Measurements from ENCODE around the gene TMEM132D.

TMEM132D gene

GRCh38 chr12:129681830-129682229 lies 222.0 kb downstream of the TMEM132D start:
- TF ChIP-seq, protein P1, sequence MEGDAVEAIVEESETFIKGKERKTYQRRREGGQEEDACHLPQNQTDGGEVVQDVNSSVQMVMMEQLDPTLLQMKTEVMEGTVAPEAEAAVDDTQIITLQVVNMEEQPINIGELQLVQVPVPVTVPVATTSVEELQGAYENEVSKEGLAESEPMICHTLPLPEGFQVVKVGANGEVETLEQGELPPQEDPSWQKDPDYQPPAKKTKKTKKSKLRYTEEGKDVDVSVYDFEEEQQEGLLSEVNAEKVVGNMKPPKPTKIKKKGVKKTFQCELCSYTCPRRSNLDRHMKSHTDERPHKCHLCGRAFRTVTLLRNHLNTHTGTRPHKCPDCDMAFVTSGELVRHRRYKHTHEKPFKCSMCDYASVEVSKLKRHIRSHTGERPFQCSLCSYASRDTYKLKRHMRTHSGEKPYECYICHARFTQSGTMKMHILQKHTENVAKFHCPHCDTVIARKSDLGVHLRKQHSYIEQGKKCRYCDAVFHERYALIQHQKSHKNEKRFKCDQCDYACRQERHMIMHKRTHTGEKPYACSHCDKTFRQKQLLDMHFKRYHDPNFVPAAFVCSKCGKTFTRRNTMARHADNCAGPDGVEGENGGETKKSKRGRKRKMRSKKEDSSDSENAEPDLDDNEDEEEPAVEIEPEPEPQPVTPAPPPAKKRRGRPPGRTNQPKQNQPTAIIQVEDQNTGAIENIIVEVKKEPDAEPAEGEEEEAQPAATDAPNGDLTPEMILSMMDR (IDR thresholded peaks at IDR 0.05; ENCODE audit: low read length): no peak
- TF ChIP-seq EZH2 (IDR thresholded peaks at IDR 0.05; ENCODE audit: borderline replicate concordance, low read length): no peak
- no peak overlapping the region for H3K27ac ChIP-seq (ENCODE audit: low read depth, low read length, poor library complexity, severe bottlenecking)
- H3K27me3 ChIP-seq (ENCODE audit: insufficient read depth, low read length): no peaks in the 10 kb centered on the region
- H3K9me3 ChIP-seq (ENCODE audit: low read length): no peaks in the 10 kb centered on the region
- H3K4me3 ChIP-seq (ENCODE audit: low read depth, low read length, poor library complexity, severe bottlenecking): no peak overlapping the region
- H3K9ac ChIP-seq (ENCODE audit: low read length): no peak overlapping the region
- H3K36me3 ChIP-seq (ENCODE audit: insufficient read depth, low read length): no peaks in the 10 kb centered on the region
- no peak overlapping the region for H3K4me2 ChIP-seq (ENCODE audit: low read length)
- H3K79me2 ChIP-seq (ENCODE audit: insufficient read depth, low read length): no peaks in the 10 kb centered on the region
- no peak overlapping the region for H2AFZ ChIP-seq (ENCODE audit: low read length)
- H3F3A ChIP-seq (ENCODE audit: insufficient read depth, low read length): no peaks in the 10 kb centered on the region
- no peaks in the 10 kb centered on the region for H4K20me1 ChIP-seq (ENCODE audit: insufficient read depth, low read length)
- H3K9me2 ChIP-seq (ENCODE audit: low read depth, low read length): no peaks in the 10 kb centered on the region
- no peaks in the 10 kb centered on the region for H3K4me1 ChIP-seq (ENCODE audit: insufficient read depth, low read length, severe bottlenecking)

GRCh38 chr12:129681151-129681550 lies 222.7 kb downstream of the TMEM132D start:
- TF ChIP-seq, protein P1 (IDR thresholded peaks at IDR 0.05; ENCODE audit: low read length): no peak
- no peak for TF ChIP-seq EZH2 (IDR thresholded peaks at IDR 0.05; ENCODE audit: borderline replicate concordance, low read length)
- H2AFZ ChIP-seq (ENCODE audit: low read length): no peak overlapping the region
- H3K4me3 ChIP-seq (ENCODE audit: low read depth, low read length, poor library complexity, severe bottlenecking): no peak overlapping the region
- no peaks in the 10 kb centered on the region for H3K36me3 ChIP-seq (ENCODE audit: insufficient read depth, low read length)
- no peaks in the 10 kb centered on the region for H3K79me2 ChIP-seq (ENCODE audit: insufficient read depth, low read length)
- no peaks in the 10 kb centered on the region for H4K20me1 ChIP-seq (ENCODE audit: insufficient read depth, low read length)
- no peaks in the 10 kb centered on the region for H3F3A ChIP-seq (ENCODE audit: insufficient read depth, low read length)
- H3K9me3 ChIP-seq (ENCODE audit: low read length): no peaks in the 10 kb centered on the region
- H3K4me1 ChIP-seq (ENCODE audit: insufficient read depth, low read length, severe bottlenecking): no peaks in the 10 kb centered on the region
- no peak overlapping the region for H3K4me2 ChIP-seq (ENCODE audit: low read length)
- no peak overlapping the region for H3K27ac ChIP-seq (ENCODE audit: low read depth, low read length, poor library complexity, severe bottlenecking)
- H3K9me2 ChIP-seq (ENCODE audit: low read depth, low read length): no peaks in the 10 kb centered on the region
- no peaks in the 10 kb centered on the region for H3K27me3 ChIP-seq (ENCODE audit: insufficient read depth, low read length)
- H3K9ac ChIP-seq (ENCODE audit: low read length): no peak overlapping the region

DNA sequence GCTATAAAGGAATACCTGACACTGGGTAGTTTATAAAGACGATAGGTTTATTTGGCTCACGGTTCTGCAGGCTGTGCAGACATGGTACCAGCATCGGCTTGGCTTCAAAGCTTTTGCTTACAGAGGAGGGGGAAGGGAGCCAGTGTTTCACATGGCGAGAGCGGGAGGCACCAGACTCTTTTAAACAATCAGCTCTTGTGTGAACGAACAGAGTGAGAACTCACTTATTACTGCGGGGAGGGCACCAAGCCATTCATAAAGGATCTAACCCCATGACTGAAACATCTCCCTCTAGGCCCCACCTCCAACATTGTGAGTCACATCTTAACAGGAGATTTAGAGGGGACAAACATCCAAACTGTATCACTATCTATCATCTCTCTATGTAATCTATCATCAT lies 227.4 kb downstream of the TMEM132D start:
- H3K79me2 ChIP-seq (ENCODE audit: insufficient read depth, low read length): no peaks in the 10 kb centered on the region

More for the DNA sequence above, 227.4 kb downstream of the TMEM132D start:
- H3K9me2 ChIP-seq (ENCODE audit: low read depth, low read length): no peaks in the 10 kb centered on the region
- no peaks in the 10 kb centered on the region for H3K27me3 ChIP-seq (ENCODE audit: insufficient read depth, low read length)
- H2AFZ ChIP-seq (ENCODE audit: low read length): no peak overlapping the region
- TF ChIP-seq, protein P1 (IDR thresholded peaks at IDR 0.05; ENCODE audit: low read length): no peak
- TF ChIP-seq EZH2 (IDR thresholded peaks at IDR 0.05; ENCODE audit: borderline replicate concordance, low read length): no peak
- no peak overlapping the region for H3K27ac ChIP-seq (ENCODE audit: low read depth, low read length, poor library complexity, severe bottlenecking)
- H3K4me2 ChIP-seq (ENCODE audit: low read length): no peak overlapping the region
- H3K4me1 ChIP-seq (ENCODE audit: insufficient read depth, low read length, severe bottlenecking): no peaks in the 10 kb centered on the region
- no peak overlapping the region for H3K9ac ChIP-seq (ENCODE audit: low read length)
- H4K20me1 ChIP-seq (ENCODE audit: insufficient read depth, low read length): no peaks in the 10 kb centered on the region
- no peaks in the 10 kb centered on the region for H3K36me3 ChIP-seq (ENCODE audit: insufficient read depth, low read length)
- H3K9me3 ChIP-seq (ENCODE audit: low read length): no peaks in the 10 kb centered on the region
- no peaks in the 10 kb centered on the region for H3F3A ChIP-seq (ENCODE audit: insufficient read depth, low read length)
- no peak overlapping the region for H3K4me3 ChIP-seq (ENCODE audit: low read depth, low read length, poor library complexity, severe bottlenecking)
